Stomach (tissue), 9 donors: ENCODE results near the gene BEST1. TPM values are rescaled to one million over a fixed set of nuclear protein-coding genes. Genes with fewer than 3 reads are reported as not detected.

Source experiments
- DNase-seq, 2 donors: peaks; one replicate each; pipeline versions ENCODE4 v3.0.0 to v3.0.0-alpha.2; 2013 to 2019
- H3K27ac ChIP-seq, 5 donors: fragments of 200-600 bp in 4 of 5; sonication (generic) in 4 of 5; one replicate each; pipeline ENCODE4 v1.5.1; 2013 to 2019; ENCODE audit warnings: mild to moderate bottlenecking in 1 of 5, moderate library complexity in 1 of 5
- H3K27me3 ChIP-seq, 3 donors: fragments of 200-600 bp; sonication (generic); one replicate each; pipeline ENCODE4 v1.5.1; 2017 to 2019; ENCODE audit warnings: mixed run types in 1 of 3
- H3K36me3 ChIP-seq, 4 donors: fragments of 200-600 bp; sonication (generic); 1 replicate in 3 of 4; 2 replicates in 1 of 4; pipeline ENCODE4 v1.5.1; 2016 to 2019
- H3K4me1 ChIP-seq, 4 donors: fragments of 200-600 bp; sonication (generic); one replicate each; pipeline ENCODE4 v1.5.1; 2016 to 2019
- H3K4me3 ChIP-seq, 4 donors: fragments of 200-600 bp; sonication (generic) in 3 of 4; one replicate each; pipeline ENCODE4 v1.5.1; 2016 to 2019; ENCODE audit warnings: mild to moderate bottlenecking in 1 of 4
- H3K9me3 ChIP-seq, 4 donors: fragments of 200-600 bp; sonication (generic); one replicate each; pipeline ENCODE4 v1.5.1; 2016 to 2019
- EP300 ChIP-seq: sonication (generic); formaldehyde crosslinking; IDR thresholded peaks from one replicate; pipeline ENCODE4 v1.6.1; 2017; ENCODE audit warnings: antibody characterized with exemption
- POLR2A ChIP-seq, 4 donors: fragments of 450-650 bp; IDR thresholded peaks; one replicate each; pipeline ENCODE4 v1.6.1; 2016; ENCODE audit warnings: antibody characterized with exemption in 4 of 4, control low read depth in 2 of 4, mild to moderate bottlenecking in 1 of 4, moderate library complexity in 1 of 4
- POLR2AphosphoS5 ChIP-seq, 3 donors: sonication (generic); formaldehyde crosslinking; IDR thresholded peaks; one replicate each; pipeline ENCODE4 v1.6.1; 2016; ENCODE audit warnings: antibody characterized with exemption in 3 of 3
- WGBS, 5 donors: extraction: QIAGEN DNeasy Blood & Tissue Kit in 3 of 5; methylation state at CpG; one replicate each; pipeline versions ENCODE4 v1.1.5 to v1.1.7; 2013 to 2018; 5-methylcytosine and 5-hydroxymethylcytosine counted together
- intact Hi-C: fragments of 100-400 bp; cut with DNase I; formaldehyde crosslinking; loops from one replicate; pipeline ENCODE4 v1.15.1; 2023; ENCODE audit warnings: low total_unique reads
- polyA plus RNA-seq, 3 donors: library from polyadenylated mRNA; stranded (reverse); fragments of 200-250 nt; gene quantifications; one replicate each; pipeline ENCODE4 v1.2.3, GENCODE V29; 2013
- total RNA-seq, 5 donors: library from RNA; depleted of rRNA; stranded (reverse); fragments of >200 nt; gene quantifications; one replicate each; pipeline versions ENCODE4 v1.1.0 to v1.2.3, GENCODE V29; 2014 to 2016
- TF ChIP-seq, protein P1 (sequence below), 7 experiments: fragments of 450-650 bp in 4 of 7; fragments of 200-600 bp in 3 of 7; sonication (generic) in 3 of 7; IDR thresholded peaks; one replicate each; pipeline ENCODE4 v1.5.1; 2016 to 2019; ENCODE audit warnings: antibody characterized with exemption in 7 of 7, control low read depth in 2 of 7, mild to moderate bottlenecking in 1 of 7
- donor health status: healthy with polysubstance abuse.
- donor health status: Bipolar disorder and iron deficiency.
- donor health status: healthy.

The BEST1 gene
- total and polyA plus RNA-seq, 8 donors = 1.2 to 27.4 (median 3.7) TPM; not detected in 1

DNA sequence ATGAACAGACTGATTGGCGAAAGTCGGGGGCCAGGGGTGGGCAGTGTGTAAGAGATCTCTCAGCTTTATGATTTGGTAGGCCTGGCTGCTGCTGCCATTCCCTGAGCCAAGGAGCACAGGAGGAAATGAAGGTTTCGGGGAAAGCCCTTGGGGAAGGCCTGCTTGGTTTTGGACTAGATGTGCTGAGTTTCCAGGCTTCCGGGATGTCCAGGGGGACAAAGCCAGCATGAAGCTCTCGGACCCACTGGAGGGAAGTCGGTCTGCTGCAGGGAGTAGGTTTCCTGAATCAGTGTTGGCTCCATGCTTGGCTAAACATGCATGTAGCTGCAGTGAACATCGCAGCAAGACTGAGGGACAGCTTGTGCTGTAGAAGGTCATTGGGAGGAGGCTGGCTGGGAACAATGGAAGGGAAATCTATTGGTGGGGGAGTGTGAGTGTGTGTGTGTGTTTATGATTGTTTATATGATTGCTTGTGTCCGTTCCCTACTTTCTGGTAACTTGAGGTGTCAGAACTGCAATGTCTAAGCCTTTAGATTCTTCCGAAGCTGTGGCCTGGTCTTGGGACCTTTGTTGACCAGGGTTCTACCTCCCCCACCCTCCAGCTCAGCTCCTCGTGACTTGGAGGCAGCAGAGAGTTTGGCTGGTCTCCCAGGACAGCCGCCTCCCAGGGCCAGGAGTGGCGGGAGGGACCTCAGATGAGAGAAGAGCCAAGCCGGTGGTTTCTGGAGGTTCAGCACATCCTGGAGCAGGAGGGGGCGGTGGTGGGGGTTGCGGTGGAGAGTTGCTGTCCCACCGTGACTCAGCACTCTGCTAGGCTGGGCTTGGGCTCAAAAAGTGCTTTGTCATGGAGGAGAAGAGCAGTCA, 21.3 kb downstream of the BEST1 start:
- intact Hi-C loops = no loop called here
- Histone ChIP-seq H3K27me3 (no peaks in the 10 kb centered on the region), H3K4me1 (peaks cover 80 to 86% (median 82%) of the 10 kb centered on the region in 4 donors), H3K36me3 (no peaks in the 10 kb centered on the region), H3K4me3 (peak overlapping the region in 1 of 4 donors; percentile 26), H3K27ac (peak overlapping the region; percentile 90 to 100 (median 99)), H3K9me3 (no peaks in the 10 kb centered on the region)
- peak; percentile 96 to 97 for DNase-seq
- TF ChIP-seq EP300 (no peak), POLR2A (IDR thresholded peaks at IDR 0.05) (no peak), POLR2AphosphoS5 (IDR thresholded peaks at IDR 0.05) (peak; percentile 72 to 93 (median 90))
- TF ChIP-seq, protein P1, sequence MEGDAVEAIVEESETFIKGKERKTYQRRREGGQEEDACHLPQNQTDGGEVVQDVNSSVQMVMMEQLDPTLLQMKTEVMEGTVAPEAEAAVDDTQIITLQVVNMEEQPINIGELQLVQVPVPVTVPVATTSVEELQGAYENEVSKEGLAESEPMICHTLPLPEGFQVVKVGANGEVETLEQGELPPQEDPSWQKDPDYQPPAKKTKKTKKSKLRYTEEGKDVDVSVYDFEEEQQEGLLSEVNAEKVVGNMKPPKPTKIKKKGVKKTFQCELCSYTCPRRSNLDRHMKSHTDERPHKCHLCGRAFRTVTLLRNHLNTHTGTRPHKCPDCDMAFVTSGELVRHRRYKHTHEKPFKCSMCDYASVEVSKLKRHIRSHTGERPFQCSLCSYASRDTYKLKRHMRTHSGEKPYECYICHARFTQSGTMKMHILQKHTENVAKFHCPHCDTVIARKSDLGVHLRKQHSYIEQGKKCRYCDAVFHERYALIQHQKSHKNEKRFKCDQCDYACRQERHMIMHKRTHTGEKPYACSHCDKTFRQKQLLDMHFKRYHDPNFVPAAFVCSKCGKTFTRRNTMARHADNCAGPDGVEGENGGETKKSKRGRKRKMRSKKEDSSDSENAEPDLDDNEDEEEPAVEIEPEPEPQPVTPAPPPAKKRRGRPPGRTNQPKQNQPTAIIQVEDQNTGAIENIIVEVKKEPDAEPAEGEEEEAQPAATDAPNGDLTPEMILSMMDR (IDR thresholded peaks at IDR 0.05) = no peak
- 13 to 21% (median 17%) methylated on average over 15 to 16 of the region's 16 CpGs for WGBS, 5 donors

DNA sequence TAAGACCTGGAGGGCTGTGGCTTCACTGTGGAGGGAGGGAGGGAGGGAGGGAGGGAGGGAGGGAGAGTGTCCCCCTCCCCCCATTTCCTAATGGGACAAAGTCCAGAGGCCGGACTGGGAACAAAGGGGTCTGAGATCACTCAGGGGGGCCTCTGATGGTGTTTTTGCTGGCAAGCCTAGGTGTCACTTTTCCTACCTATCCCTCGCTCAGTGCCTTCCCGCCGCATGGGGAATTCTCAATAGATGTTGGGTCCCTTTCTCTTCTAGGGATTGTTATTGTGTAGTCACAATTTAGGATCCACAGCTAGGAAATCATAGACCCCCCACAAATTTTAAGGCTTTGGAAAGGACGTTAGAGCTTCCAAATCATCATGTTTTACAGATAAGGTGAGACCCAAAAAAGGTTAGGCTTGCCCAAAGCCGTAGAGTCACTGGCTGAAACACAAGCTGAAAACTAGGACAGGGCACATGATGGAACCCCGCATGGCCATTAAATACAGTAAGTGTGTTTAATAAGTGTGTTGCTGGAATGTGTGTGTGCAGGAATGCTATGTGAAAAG, 22.0 kb downstream of the BEST1 start:
- H3K36me3 ChIP-seq = no peaks in the 10 kb centered on the region
- intact Hi-C loops = no loop called here
- WGBS, 5 donors = 38 to 48% (median 40%) methylated on average over 7 of the region's 7 CpGs
- peak overlapping the region in 1 of 4 donors; percentile 26 for H3K4me3 ChIP-seq
- TF ChIP-seq, protein P1 (IDR thresholded peaks at IDR 0.05) = no peak
- no peak for TF ChIP-seq EP300
- no peak for TF ChIP-seq POLR2A (IDR thresholded peaks at IDR 0.05)
- TF ChIP-seq POLR2AphosphoS5 (IDR thresholded peaks at IDR 0.05) = no peak
- H3K27me3 ChIP-seq = no peaks in the 10 kb centered on the region
- peaks cover 87 to 90% (median 88%) of the 10 kb centered on the region in 4 donors for H3K4me1 ChIP-seq
- no peaks in the 10 kb centered on the region for H3K9me3 ChIP-seq
- DNase-seq = no peak
- H3K27ac ChIP-seq = peak overlapping the region; percentile 90 to 100 (median 99)

DNA sequence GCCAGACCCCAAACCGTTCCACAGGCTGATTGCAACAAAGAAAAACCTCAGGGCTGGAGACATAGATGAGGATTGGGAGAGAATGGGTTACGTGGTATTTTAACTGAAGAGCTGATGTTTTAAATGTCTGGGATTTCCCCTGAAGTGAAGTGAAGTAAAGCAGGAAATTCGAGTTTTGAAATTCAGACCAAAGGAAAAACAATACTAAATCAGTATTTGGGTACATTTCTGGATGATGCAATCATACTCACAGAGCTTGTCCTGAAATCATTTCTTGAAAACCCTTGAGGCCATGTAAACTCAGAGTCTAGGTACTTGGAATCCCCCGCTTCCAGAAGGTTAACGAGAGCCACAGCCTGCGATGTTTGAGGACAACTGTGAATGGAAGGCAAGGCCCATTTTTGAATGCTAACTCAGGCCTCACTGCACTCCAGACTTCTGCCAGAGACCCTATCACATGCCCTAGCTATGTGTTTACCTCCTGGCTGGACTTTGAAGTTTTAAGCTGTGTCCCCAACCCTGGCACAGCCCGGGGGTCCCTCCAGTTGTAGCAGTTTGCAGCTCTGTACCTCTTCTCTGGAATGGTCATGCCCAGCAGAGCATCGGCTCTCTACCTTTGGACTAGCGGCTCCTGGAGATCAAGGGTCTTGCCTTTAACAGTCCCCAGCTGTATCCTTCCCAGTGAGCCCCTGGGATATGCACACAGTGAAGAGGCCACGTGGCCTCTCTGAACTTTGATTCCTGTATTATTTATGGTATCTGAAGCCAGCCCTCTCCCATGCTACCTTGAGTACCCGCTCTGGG, 22.7 kb downstream of the BEST1 start:
- Histone ChIP-seq H3K27me3 (no peaks in the 10 kb centered on the region), H3K27ac (peak overlapping the region; percentile 90 to 100 (median 99)), H3K36me3 (no peaks in the 10 kb centered on the region), H3K4me1 (peaks cover 88 to 97% (median 92%) of the 10 kb centered on the region in 4 donors), H3K9me3 (no peaks in the 10 kb centered on the region), H3K4me3 (peak overlapping the region in 1 of 4 donors; percentile 26)
- DNase-seq = peak in 1 of 2 donors; percentile 70
- intact Hi-C loops = no loop called here
- TF ChIP-seq POLR2AphosphoS5 (IDR thresholded peaks at IDR 0.05) (peak; percentile 40 to 58 (median 53)), POLR2A (IDR thresholded peaks at IDR 0.05) (no peak), EP300 (no peak)
- TF ChIP-seq, protein P1 (IDR thresholded peaks at IDR 0.05) = no peak
- 27 to 36% (median 29%) methylated on average over 10 to 11 of the region's 11 CpGs for WGBS, 5 donors
